ENCODE results near the gene AUH.

AUH gene

DNA sequence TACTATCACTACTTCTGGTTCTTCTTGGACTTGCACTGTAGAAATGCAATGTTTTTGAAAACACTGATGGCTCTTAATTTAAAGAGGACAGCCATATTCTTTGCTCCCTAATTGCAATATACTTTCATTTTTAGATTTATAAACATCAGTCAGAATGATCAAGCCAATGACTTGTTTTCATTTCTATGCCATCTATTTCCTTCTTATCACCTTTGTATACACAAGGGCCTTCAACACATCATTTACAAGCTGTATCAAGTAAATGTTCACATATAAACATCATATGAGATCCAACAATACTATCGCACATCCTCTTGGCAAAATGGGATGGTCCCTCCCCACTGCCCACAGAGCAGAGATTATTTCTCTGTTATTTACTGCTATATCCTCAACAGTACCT is 24.9 kb downstream of the AUH start:
- DNase-seq = no peak

DNA sequence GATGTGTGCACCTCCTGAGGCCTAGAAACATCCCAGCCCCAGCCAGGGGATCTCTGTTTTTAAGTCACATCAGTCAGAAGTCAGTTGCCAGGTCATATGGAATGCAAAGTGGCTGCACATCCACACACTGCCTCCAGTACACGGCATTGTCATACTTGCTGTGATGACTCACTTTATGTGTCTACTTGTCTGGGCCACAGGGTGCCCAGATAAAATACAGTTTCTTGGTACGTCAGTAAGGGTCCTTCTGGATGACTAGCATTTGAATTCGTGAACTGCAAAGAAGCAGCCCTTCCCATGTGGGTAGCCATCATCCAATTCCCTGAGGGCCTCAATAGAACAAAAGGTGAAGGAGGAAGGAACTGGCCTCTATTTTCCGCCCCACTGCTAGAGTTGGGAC is 27.7 kb downstream of the AUH start:
- DNase-seq = no peak

DNA sequence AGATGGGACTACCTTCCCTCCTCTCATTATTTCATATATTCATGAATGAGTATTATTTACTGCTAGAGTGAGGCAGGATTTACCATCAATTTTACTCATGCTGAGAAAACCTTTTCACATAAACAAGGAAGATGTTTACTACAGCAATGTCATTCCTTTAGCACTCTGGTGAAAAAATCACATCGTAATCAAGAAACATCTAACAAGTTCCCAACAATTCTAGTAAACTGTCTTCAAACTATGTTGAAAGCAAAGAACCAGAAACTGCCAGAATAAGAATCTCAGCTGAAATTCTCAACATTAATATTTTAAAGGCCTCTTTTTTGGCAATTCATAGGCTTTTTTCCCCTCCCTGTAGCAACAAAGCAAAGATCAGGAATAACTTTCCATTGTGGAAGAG is 28.2 kb downstream of the AUH start:
- DNase-seq = no peak

DNA sequence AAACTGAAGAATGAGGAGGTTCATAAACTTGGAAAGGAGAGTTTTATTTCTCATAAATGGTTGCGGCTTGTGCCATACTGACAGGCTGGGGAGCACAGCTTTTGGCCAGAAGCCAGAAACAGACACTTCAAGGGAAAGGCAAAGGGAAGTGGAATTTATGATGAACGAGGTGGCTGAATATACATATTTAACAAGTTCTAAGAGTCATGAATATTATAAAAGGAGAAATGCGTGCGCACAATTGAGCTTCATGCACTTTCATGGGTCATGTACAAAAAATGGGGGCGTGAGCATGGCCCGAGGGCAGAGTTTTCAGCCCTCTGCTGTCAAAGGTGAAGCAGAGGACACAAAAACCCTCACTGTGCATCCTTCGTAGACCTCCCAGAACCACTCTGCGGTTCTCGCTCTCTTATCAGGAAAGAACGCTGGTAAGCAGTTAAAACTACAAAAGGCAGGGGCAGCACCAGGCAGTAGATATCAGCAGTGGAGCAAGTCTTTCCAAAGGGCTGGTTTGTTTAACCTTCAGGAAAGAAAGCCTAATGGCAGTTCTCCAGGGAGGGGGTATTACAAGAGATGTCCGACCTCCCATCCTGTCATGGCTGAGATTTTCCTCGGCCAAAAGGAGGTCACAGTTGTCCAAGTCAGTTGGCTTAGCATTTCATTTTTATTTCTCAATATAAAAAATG is 29.0 kb downstream of the AUH start:
- DNase-seq = peak; percentile 40

DNA sequence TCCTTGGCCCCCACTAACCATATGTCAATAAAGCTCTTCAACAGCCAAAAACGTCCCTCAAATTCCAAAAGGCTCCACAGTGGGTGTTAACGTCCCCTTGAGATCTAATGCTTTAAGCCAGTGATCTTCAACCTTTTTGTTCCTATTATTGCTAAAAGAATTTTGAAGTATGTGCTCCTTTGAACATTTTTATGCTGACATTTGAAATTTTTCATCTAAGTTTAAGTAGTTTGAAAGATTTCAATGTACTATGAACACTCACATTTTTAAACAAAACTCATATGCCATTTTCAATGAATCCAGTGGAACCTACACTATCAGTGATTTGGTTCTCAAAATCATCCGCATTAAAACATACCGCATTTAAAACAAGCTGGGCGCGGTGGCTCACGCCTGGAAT is 29.9 kb downstream of the AUH start:
- no peak for DNase-seq

DNA sequence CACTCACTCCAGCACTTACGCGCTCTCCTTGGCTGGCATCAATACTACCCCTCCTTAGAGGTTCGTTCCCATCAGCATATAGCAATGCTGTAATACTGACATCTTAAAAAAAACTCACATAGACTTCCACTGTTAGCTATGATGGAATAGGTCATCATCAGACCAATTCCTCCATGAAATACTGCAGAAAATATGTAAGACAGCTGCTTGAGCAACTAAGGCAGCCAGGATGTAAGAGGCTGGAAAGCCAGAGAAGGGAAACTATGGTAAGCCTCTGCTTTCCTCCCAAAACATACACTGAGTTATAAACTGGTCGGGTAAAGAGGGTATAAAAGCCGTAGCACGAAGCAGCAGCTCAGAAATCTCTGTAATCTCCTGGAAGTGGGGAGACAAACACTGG is 33.5 kb downstream of the AUH start:
- no peak for DNase-seq

DNA sequence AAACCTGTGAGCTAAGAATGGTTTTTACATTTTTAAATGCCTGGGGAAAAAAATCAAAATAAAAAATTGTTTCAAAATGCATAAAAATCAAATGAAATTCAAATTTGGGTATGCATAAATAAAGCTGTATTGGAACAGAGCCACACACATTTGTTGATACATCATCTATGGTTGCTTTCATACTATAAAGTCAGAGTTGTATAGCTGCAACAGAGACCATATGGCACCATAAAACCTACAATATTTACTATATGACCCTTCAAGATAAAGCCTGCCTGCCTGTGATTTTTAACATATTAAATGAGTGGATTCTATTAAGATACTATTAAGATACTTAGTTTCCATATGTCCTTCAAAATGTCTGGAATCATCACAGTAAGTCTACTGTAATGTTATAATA is 40.0 kb downstream of the AUH start:
- DNase-seq = no peak

DNA sequence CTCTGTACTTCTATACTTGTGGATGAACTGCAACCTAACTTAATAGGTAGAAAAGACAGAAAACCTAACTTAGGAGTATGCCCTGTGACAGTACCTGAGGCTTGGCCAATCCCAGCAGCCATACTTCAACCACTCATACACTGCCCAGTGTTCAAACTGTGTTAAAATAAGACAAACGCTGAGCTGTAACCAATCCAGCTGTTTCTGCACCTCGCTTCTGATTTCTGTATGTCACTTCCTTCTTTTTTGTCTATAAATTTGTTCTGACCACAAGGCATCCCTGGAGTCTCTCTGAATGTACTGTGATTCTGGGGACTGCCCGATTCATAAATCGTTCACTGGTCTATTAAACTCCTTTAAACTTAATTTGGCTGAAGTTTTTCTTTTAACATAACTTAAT is 41.4 kb downstream of the AUH start:
- peak; percentile 12 for DNase-seq

DNA sequence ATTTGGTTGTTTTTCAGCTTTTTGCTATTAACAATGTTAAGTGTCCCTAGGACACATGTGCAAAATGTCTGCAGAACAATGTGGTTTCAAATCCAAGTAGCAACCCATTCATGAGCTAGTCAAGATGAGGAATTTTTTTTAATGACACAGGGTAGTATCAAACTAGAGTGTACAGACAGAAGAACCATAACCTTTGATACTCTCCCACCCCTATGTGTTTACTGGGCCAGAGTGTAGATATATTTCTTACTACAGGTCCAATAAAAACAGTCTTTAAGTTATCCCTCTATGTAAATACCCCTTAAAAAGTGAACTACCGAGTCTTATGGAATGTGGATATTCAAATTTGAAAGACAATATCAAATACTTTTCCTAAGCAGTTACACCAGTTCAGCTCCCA is 45.6 kb downstream of the AUH start:
- no peak for DNase-seq

DNA sequence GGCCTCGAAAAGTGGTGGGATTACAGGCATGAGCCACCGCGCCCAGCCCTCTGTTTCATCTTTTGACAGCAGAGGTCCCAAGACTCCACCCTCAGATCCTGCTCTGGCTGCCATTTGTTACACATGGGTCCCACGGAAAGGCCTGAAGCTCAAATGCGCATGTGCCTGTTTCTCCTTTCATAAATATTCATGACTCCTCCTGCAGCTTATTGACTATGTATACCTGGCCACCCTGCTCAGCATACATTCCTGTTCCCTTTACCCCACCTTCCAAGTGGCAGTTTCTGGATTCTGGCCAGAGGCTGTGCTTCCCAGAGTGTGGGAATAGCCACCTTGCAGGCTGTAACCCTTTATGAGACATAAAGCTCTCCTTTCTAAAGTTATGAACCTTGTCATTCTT is 46.5 kb downstream of the AUH start:
- no peak for DNase-seq

DNA sequence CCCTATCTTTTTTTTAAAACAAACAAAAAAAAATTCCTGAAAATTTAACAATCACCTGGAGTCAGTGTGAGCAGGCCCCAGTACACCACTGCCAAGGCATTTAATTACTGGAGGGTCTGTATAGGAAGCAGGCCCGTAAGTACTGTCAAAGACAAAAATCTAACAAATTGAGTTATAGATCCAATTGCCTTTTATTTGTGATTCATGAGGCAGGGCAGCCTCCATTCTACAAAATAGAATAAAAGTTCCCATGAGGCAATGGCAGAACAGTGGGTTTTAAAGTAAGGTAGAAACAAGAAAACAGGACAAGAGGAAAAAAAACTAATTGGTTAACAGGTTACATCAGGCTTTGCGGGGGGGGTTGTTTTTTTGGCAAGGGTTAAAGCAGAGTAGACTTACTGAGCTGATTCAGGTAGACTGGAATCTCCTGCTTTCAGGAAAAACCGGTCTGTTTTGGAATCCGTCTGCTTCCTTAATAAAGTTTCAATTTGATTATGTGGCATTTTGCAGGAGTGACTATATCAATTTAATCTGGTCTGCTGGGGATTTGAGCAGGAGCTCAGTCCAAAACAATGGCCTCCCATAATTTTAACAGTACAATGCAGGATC is 48.9 kb downstream of the AUH start:
- DNase-seq = no peak

DNA sequence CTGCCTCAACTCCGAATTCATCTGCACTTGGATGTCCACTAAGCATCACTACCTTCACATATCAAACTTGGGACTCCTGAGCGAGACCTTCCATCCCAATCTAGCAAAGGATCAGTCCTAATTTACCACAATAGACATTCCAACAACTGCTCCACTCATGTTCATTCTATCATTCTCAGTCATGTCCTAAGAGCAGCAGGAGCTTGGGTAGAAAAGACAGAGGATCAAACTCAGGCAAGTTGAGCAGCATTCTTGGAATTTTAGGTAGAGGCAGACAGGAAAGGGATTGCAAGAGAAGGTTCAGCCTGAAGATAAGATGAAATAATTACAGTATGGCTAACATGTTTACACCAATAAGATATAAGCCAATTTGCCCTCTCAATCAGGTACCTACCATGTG is 51.7 kb downstream of the AUH start:
- DNase-seq = no peak

DNA sequence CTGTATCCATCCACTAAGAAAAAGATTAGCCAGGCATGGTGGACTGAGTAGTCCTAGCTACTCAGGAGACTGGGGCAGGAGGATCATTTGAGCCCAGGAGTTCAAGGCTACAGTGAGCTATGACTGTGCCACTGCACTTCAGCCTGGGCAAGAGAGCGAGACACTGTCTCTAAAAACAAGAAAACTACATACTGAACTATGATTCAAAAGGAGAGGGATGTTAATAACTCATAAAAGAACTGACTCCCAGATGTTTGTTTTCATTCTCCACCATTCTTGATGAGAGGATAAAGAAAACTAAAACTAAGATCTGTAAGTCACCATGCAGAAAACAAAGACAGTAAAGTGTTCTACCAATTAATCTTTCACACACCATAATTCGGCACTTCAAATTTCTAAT is 53.5 kb downstream of the AUH start:
- no peak for DNase-seq

DNA sequence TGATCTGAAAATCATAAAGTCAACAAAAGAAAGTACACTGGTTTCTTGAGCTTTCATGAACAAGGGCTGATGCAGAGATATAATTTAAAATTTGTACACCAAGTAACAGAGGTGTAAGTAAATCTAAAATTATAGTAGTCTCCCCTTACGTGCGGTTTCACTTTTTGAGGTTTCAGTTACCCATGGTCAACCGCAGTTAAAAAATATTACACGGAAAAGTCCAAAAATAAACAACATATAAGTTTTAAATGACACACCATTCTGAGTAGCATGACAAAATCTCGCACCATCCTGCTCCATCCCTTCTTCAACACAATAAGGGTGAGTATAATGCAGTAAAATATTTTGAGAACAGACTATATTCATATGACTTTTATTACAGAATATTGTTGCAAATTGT is 54.4 kb downstream of the AUH start:
- DNase-seq = no peak

DNA sequence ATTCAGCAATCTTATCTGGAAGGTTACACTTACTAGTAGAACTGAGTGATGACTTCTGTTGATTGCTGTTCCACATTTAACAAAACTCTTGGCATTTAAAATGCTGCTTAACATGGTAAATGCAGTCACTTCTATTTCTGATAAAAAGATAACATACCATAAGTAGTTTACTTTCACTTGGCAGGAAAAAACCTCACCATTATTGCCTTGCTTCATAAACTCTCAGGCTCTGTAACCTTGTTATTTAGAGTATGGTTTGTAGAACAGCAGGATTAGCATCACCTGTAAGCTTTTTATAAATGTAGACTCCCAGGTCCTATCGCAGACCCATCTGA is 55.5 kb downstream of the AUH start:
- DNase-seq = no peak

DNA sequence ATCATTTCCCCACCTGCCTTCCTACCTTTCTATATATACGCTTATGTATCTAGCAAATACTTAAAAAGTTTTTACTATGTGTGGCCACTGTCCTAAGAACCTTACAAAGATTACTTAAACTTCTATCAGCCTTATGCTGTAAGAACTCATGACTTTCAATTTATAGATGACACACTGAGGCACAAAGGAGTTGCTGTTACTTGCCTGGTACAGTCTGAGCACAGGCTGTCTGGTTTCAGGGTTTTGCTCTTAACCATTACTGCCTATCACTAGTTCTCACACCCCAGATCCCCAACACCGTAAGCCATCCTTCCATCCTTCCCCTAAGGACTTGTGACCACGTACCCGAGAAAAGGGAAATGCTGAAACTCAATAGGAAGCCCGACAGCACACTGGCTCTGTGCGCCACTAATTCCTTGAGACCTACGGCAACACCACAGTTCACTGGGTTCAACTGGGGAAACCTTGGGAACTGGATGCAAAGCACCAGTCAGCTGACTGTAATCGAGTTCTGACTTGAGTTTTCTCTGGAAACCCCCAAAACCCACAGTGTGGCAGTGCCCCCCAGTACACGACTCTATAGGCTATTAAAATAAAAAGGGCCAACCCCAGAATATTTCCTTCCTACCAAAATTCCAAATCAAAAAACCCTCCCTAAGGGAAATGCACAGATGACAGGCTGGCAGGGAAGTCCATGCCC is 56.0 kb downstream of the AUH start:
- DNase-seq = peak; percentile 40

DNA sequence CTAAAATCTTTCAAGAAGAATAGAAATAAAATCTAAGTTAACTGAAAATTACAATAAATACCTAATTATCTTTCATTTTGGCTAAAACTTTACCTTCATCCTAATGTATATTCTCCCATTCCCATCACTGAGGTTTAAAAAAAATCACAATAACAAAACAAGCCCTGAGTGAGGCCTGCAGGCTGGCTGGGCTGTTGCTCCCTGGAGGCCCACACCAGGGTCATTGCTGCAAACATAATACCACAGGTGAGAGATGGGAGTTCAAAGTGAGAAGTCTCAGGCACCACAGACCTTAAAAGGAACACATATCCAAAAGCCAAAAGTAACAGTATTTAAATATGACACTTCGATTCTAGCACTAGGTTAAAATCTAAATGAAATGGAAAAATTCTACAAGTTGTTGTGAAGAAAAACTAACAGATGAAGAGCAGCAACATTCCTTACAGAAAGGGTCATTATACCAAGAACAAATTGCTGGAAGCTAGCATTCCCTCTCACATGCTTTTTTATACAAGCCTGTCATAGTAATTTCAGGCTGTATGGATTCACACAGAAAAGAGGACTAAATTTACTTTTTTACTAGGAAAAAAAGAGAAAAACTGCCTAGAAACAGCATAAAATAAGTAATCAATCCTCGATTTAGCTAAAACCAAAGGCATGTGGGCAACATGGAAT is 57.8 kb downstream of the AUH start:
- DNase-seq = no peak

DNA sequence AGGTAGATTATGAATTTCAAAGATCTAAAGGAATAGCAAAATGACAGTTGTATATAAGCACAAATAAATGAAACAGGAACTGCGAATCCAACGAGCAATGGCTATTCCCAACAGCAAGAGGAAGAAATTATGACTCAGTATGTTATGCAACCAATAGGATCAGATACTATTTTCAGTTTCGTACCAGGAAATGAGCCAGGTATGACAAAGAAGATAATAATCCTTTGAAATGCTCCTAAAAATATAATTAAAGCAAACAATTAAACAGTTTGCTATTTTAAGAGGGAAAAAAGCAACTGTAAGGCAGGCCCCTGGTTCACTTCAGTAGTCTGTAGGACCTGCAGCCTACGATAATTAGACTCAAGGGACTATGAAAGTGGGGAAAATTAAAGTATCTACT is 58.9 kb downstream of the AUH start:
- peak; percentile 89 for DNase-seq

DNA sequence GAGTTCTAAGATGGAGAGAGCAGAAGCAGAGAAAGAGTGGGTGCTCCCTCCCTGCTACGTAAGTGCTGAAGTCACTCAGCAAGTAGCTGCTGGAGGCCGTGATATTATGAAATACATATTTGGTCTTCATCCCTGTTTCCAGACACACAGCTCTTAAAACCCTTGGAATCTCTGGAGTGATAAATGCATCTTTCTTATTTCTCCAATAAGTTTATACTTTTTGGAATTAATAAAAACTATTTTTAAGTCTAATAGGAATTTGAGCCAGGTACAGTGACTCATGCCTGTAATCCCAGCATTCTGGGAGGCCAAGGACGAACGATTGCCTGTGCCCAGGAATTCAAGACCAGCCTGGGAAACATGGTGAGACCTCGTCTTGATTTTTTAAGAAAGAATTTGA is 60.6 kb downstream of the AUH start:
- DNase-seq = peak; percentile 32

DNA sequence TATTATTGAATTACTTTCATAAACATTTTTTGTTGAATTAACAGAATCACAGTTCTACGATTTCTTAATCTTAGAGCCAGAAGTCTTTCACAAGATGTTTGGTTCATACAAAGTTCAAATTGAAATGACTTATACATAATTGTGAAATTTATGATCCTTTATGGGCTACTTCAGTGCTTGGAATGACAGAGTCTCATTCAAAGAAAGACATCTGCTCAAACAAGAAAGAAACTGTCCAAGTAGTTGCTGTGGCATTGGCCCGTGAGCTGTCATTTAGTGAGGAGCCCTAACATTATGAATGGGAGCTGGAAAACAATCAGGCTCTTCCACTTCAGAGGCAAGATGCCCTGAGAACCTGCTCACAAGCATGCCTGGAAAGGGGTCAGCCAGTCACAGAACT is 63.4 kb downstream of the AUH start:
- DNase-seq = peak; percentile 92

DNA sequence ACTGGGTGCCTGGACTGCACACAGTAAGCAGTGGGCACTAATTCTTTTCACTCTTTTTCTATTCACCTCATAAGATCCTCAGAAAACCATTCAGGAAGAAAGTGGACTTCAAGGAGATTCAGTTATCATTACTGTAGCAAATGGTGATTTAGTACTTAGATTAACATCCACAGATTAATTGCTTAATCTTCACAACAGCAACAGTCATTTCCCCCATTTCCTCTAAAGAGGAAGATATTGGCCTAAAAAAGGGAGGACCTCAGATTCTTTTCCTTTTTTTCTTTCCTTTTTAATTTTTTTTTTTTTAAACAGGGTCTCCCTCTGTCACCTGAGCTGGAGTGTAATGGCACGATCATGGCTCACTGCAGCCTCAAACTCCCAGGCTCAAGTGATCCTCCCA is 64.4 kb downstream of the AUH start:
- DNase-seq = peak; percentile 52

DNA sequence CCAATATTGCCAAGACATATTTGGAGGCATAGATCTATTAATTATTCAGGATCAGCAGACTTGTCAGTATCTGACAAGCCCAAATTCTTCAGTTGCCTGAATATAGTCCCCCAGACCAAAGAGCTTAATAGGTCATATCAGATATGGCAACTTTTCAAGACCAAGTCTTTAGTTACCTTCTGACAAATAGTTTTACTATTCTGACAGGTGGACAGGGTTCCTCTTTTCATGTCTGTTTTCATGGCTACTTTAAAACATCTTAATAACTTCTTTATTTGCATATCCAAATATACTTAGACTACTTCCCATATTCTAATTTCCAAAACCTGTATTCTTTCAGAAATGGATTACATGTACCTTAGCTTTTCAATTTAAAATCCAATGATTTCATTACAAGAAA is 65.4 kb downstream of the AUH start:
- DNase-seq = no peak

DNA sequence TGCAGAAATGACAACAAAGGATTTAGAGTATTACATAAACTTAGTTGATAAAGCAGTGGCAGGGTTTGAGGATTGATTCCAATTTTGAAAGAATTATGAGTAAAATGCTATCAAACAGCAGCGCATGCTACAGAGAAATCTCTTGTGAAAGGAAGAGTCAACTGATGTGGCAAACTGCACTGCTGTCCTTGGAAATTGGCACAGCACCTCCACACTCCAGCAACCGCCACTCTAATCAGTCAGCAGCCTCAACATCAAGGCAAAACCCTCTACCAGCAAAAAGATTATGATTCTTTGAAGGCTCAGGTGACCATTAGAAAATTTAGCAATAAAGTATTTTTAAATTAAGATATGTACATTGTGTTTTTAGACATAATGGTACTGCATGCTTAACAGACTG is 66.4 kb downstream of the AUH start:
- no peak for DNase-seq

DNA sequence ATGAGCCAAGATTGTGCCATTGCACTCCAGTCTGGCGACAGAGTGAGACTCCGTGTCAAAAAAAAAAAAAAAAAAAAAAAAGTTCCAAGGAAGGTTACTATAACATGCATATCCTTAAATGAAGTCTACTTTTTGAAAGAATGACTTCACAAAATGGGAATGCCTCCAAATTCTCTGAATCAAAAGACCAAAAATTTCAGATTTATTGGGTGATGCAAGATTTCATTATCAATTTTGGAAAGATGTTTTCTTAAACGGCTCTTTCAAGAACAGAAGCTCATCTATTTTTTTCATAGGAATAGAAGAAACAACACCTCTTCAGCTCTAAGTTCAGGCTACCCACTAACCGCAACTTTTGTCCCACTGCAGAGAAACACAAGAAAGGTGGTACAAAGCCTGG is 69.9 kb downstream of the AUH start:
- DNase-seq = no peak
